ENCODE data around the gene RNF121. TPM values are rescaled to one million over a fixed set of nuclear protein-coding genes. Genes with fewer than 3 reads are reported as not detected.
A peak's percentile ranks its signal among the peaks of the same experiment; 100 is the strongest.

RNF121 gene
- total and polyA plus RNA-seq, 2 of the 13 experiments (the other 11 are each of a cell fraction or from before 2014, with no cell fraction given), result 28.6 to 44.3 TPM

- TF ChIP-seq JARID2 (CRISPR knock-in tag; IDR thresholded peaks at IDR 0.05; ENCODE audit: insufficient replicate concordance) (no peak), GATAD2A (CRISPR knock-in tag; IDR thresholded peaks at IDR 0.05) (no peak), ZEB1 (IDR thresholded peaks at IDR 0.05; ENCODE audit: insufficient replicate concordance, low read depth) (peak; percentile 53), MAZ (IDR thresholded peaks at IDR 0.05; ENCODE audit: borderline replicate concordance, low read depth, low read length) (0 out of 2 replicates have a peak, but pooled peaks have one; percentile 16), MAZ (CRISPR knock-in tag; IDR thresholded peaks at IDR 0.05; ENCODE audit: low read depth) (no peak), ZNF549 (CRISPR knock-in tag; IDR thresholded peaks at IDR 0.05) (no peak), GATAD1 (CRISPR knock-in tag; IDR thresholded peaks at IDR 0.05) (peak; percentile 74), NFIC (IDR thresholded peaks at IDR 0.05; ENCODE audit: low read length) (no peak), CSRNP2 (CRISPR knock-in tag; conservative IDR thresholded peaks at IDR 0.05; ENCODE audit: low read depth) (no peak), ZNF101 (CRISPR knock-in tag; IDR thresholded peaks at IDR 0.05; ENCODE audit: borderline replicate concordance, low read depth) (0 out of 2 replicates have a peak, but pooled peaks have one; percentile 40), CCAR2 (optimal IDR thresholded peaks at IDR 0.05; ENCODE audit: low read depth, low read length) (peak; percentile 9), ZNF543 (CRISPR knock-in tag; IDR thresholded peaks at IDR 0.05) (0 out of 2 replicates have a peak, but pooled peaks have one; percentile 38), NKX3-1 (CRISPR knock-in tag; IDR thresholded peaks at IDR 0.05) (peak; percentile 75; the same call in 1 of the 2 replicates), SP140L (CRISPR knock-in tag; IDR thresholded peaks at IDR 0.05; ENCODE audit: borderline replicate concordance) (no peak), ZNF460 (CRISPR knock-in tag; IDR thresholded peaks at IDR 0.05; ENCODE audit: borderline replicate concordance) (no peak), SETDB1 (CRISPR knock-in tag; IDR thresholded peaks at IDR 0.05; ENCODE audit: borderline replicate concordance) (no peak), ZFY (CRISPR knock-in tag; IDR thresholded peaks at IDR 0.05) (peak; percentile 55; the same call in 1 of the 2 replicates), MTA1 (CRISPR knock-in tag; IDR thresholded peaks at IDR 0.05; ENCODE audit: borderline replicate concordance) (no peak), ZC3H4 (CRISPR knock-in tag; IDR thresholded peaks at IDR 0.05; ENCODE audit: borderline replicate concordance) (no peak), USF2 (IDR thresholded peaks at IDR 0.05; ENCODE audit: low read depth, low read length) (no peak), USF2 (CRISPR knock-in tag; IDR thresholded peaks at IDR 0.05; ENCODE audit: borderline replicate concordance) (no peak), ZNF562 (CRISPR knock-in tag; IDR thresholded peaks at IDR 0.05; ENCODE audit: borderline replicate concordance) (no peak), NR3C1 (CRISPR knock-in tag; IDR thresholded peaks at IDR 0.05) (no peak), ZNF83 (CRISPR knock-in tag; IDR thresholded peaks at IDR 0.05; ENCODE audit: borderline replicate concordance) (no peak), POLR2AphosphoS2 (IDR thresholded peaks at IDR 0.05; ENCODE audit: low read depth, low read length) (no peak), ATF2 (CRISPR knock-in tag; IDR thresholded peaks at IDR 0.05) (no peak)
Measured at GRCh38 chr11:71927820-71928736, 768 bp upstream of the RNF121 start, which contains the start of gene XNDC1N (continued).

Measured in HepG2 (cell line).